Loucy (cell line): ENCODE results near the gene CCDC6.
"Not testable (repeated sequence)": the region's sequence is repeated elsewhere in the genome, so short reads cannot be mapped to it uniquely, and the experiment has no call there.

ENCODE experiments used
- H2AFZ ChIP-seq: fragments of 200-600 bp; sonication (generic); 2 replicates; pipeline ENCODE4 v1.6.0; 2016; ENCODE audit warnings: antibody characterized with exemption, mild to moderate bottlenecking, low read length, moderate library complexity
- H3F3A ChIP-seq: fragments of 200-600 bp; 2 replicates; pipeline ENCODE4 v1.6.0; 2016; ENCODE audit warnings: antibody characterized with exemption, low read depth, mild to moderate bottlenecking
- H3K27me3 ChIP-seq: fragments of 200-600 bp; sonication (generic); 2 replicates; pipeline ENCODE4 v1.6.1; 2014; ENCODE audit warnings: low read length, mild to moderate bottlenecking; ENCODE audit not compliant: insufficient read depth, poor library complexity, severe bottlenecking
- H3K36me3 ChIP-seq: fragments of 200-600 bp; sonication (generic); 2 replicates; pipeline ENCODE4 v1.6.1; 2016; ENCODE audit warnings: low read length; ENCODE audit not compliant: insufficient read depth
- H3K4me1 ChIP-seq: fragments of 200-600 bp; sonication (generic); 2 replicates; pipeline ENCODE4 v1.5.1; 2014; ENCODE audit warnings: low read length, mild to moderate bottlenecking; ENCODE audit not compliant: insufficient read depth, poor library complexity, severe bottlenecking
- H3K4me2 ChIP-seq: fragments of 200-600 bp; sonication (generic); 2 replicates; pipeline ENCODE4 v1.6.0; 2014; ENCODE audit warnings: antibody characterized with exemption, low read length, low read depth, mild to moderate bottlenecking; ENCODE audit not compliant: poor library complexity, severe bottlenecking
- H3K4me3 ChIP-seq: fragments of 200-600 bp; sonication (generic); 2 replicates; pipeline ENCODE4 v1.5.1; 2014; ENCODE audit warnings: low read length, mild to moderate bottlenecking, mixed read lengths; ENCODE audit not compliant: poor library complexity, severe bottlenecking
- H3K79me2 ChIP-seq: fragments of 200-600 bp; sonication (generic); 2 replicates; pipeline ENCODE4 v1.6.1; 2014; ENCODE audit warnings: low read length; ENCODE audit not compliant: insufficient read depth
- H3K9ac ChIP-seq: fragments of 200-600 bp; sonication (generic); 2 replicates; pipeline ENCODE4 v1.6.0; 2014; ENCODE audit warnings: mild to moderate bottlenecking, low read depth, low read length, moderate library complexity; ENCODE audit not compliant: poor library complexity, severe bottlenecking
- H3K9me2 ChIP-seq: fragments of 200-600 bp; sonication (generic); replicated peaks from 2 replicates; pipeline ENCODE4 v1.6.1; 2016; ENCODE audit warnings: low read depth, low read length, mixed read lengths
- H3K9me3 ChIP-seq: fragments of 200-600 bp; sonication (generic); 2 replicates; pipeline ENCODE4 v1.6.1; 2014; ENCODE audit warnings: mild to moderate bottlenecking, antibody characterized with exemption, low read length, low read depth; ENCODE audit not compliant: insufficient read depth
- H4K20me1 ChIP-seq: fragments of 200-600 bp; sonication (generic); 2 replicates; pipeline ENCODE4 v1.6.0; 2014; ENCODE audit warnings: antibody characterized with exemption, low read length, mild to moderate bottlenecking; ENCODE audit not compliant: insufficient read depth, poor library complexity, severe bottlenecking
- EZH2phosphoT487 ChIP-seq: fragments of 200-600 bp; IDR thresholded peaks from 2 replicates; pipeline ENCODE4 v1.6.1; 2018; ENCODE audit warnings: antibody characterized with exemption, mild to moderate bottlenecking, moderate library complexity, borderline replicate concordance
- TF ChIP-seq, protein P1 (sequence below): fragments of 200-600 bp; sonication (generic); conservative IDR thresholded peaks from 2 replicates; pipeline ENCODE4 v1.5.1; 2014; ENCODE audit warnings: mild to moderate bottlenecking, antibody characterized with exemption, low read length

Gene CCDC6

DNA sequence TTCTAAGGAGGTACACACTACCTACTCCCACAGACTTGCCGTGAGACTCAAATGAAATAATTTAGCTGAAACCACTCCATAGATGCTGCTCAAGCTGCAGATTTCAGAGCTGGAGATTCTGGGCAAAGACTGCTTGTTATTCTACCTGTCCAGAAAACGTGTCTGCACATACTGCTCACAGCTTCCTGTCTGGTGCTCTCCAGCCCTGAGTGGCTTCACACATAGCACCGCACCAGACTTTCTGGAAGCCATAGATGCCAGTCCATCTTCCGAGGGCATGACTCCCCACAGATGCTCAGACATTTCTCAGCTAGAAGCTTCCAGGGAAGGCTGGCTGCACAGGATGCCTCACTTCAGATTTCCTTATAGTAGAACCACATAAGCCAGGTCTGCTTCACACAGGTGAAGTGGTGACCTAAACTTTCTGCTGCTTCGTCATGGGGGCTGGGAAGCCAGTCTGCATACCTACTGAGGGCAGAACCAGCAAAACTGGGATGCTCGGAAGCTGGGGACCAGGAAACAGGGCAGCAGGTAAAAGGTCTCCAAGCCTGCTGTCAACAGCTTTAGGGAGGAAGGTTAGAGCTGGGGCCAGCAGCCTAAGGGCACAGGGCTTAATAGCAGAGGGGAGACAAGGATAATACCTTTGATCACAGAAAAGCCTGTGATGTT is 18.2 kb downstream of the CCDC6 start:
- Histone ChIP-seq H3F3A (no peaks in the 10 kb centered on the region), H3K4me3 (no peak overlapping the region), H3K4me2 (no peak overlapping the region), H3K27me3 (no peaks in the 10 kb centered on the region), H3K9me3 (no peaks in the 10 kb centered on the region), H3K4me1 (peaks cover 29% of the 10 kb centered on the region), H3K9me2 (no peaks in the 10 kb centered on the region), H4K20me1 (peaks cover 41% of the 10 kb centered on the region), H2AFZ (no peak overlapping the region), H3K79me2 (peaks cover 92% of the 10 kb centered on the region), H3K9ac (no peak overlapping the region), H3K36me3 (peaks cover 15% of the 10 kb centered on the region)
- TF ChIP-seq, protein P1, sequence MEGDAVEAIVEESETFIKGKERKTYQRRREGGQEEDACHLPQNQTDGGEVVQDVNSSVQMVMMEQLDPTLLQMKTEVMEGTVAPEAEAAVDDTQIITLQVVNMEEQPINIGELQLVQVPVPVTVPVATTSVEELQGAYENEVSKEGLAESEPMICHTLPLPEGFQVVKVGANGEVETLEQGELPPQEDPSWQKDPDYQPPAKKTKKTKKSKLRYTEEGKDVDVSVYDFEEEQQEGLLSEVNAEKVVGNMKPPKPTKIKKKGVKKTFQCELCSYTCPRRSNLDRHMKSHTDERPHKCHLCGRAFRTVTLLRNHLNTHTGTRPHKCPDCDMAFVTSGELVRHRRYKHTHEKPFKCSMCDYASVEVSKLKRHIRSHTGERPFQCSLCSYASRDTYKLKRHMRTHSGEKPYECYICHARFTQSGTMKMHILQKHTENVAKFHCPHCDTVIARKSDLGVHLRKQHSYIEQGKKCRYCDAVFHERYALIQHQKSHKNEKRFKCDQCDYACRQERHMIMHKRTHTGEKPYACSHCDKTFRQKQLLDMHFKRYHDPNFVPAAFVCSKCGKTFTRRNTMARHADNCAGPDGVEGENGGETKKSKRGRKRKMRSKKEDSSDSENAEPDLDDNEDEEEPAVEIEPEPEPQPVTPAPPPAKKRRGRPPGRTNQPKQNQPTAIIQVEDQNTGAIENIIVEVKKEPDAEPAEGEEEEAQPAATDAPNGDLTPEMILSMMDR: no peak
- no peak for TF ChIP-seq EZH2phosphoT487

DNA sequence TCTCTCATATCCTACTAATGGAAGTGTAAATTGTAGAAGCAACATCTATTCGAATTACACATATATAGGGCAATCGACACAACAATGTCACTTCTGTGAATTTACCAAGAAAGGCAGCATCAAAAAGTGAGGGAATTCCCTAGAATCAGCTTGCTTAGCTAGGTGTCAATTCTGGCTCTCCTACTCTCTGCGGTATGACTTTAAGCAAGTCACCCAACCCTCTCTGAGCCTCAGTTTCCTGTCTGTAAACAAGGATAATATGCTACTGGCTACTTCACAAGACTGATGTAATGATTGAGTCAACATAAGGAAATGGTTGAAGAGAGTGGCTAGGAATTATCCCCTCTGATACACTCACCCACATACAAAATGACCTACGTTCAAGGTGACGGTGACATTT is 19.4 kb downstream of the CCDC6 start:
- H3K27me3 ChIP-seq: no peaks in the 10 kb centered on the region
- H3K36me3 ChIP-seq: peaks cover 15% of the 10 kb centered on the region
- no peaks in the 10 kb centered on the region for H3K9me2 ChIP-seq
- peaks cover 84% of the 10 kb centered on the region for H3K79me2 ChIP-seq
- no peak for TF ChIP-seq EZH2phosphoT487
- TF ChIP-seq, protein P1: no peak
- no peaks in the 10 kb centered on the region for H3F3A ChIP-seq
- no peak overlapping the region for H3K9ac ChIP-seq
- no peak overlapping the region for H3K4me3 ChIP-seq
- peaks cover 34% of the 10 kb centered on the region for H4K20me1 ChIP-seq
- H2AFZ ChIP-seq: no peak overlapping the region
- H3K4me2 ChIP-seq: peak overlapping the region; percentile 1
- no peaks in the 10 kb centered on the region for H3K9me3 ChIP-seq
- H3K4me1 ChIP-seq: peaks cover 25% of the 10 kb centered on the region

- TF ChIP-seq, protein P1: no peak
- no peak for TF ChIP-seq EZH2phosphoT487
- Histone ChIP-seq H4K20me1 (peaks cover 31% of the 10 kb centered on the region), H3K4me2 (peak overlapping the region; percentile 41), H3K27me3 (no peaks in the 10 kb centered on the region), H3K9ac (no peak overlapping the region), H3K9me2 (no peaks in the 10 kb centered on the region), H3F3A (no peaks in the 10 kb centered on the region), H3K4me3 (no peak overlapping the region), H3K9me3 (no peaks in the 10 kb centered on the region), H3K79me2 (peaks cover 83% of the 10 kb centered on the region), H3K4me1 (peaks cover 33% of the 10 kb centered on the region), H2AFZ (no peak overlapping the region), H3K36me3 (peaks cover 14% of the 10 kb centered on the region)
These were observed 20.8 kb downstream of the CCDC6 start for GRCh38 chr10:59885430-59886134.

- H3K9ac ChIP-seq, H3K9me2 ChIP-seq, H3F3A ChIP-seq, H2AFZ ChIP-seq, H3K9me3 ChIP-seq, H3K4me3 ChIP-seq, H3K27me3 ChIP-seq: not testable (repeated sequence)
- Histone ChIP-seq H4K20me1 (peaks cover 32% of the 10 kb centered on the region), H3K79me2 (peaks cover 84% of the 10 kb centered on the region), H3K4me2 (peak overlapping the region; percentile 41), H3K4me1 (peaks cover 40% of the 10 kb centered on the region), H3K36me3 (peaks cover 13% of the 10 kb centered on the region)
These were observed 21.5 kb downstream of the CCDC6 start for GRCh38 chr10:59884893-59885292.
